Esophagus muscularis mucosa (tissue), 4 donors: ENCODE measurements around the gene AKAP6. TPM values are rescaled to one million over a fixed set of nuclear protein-coding genes. Genes with fewer than 3 reads are reported as not detected.
"Not testable (repeated sequence)": the region's sequence is repeated elsewhere in the genome, so short reads cannot be mapped to it uniquely, and the experiment has no call there.

Source experiments
- DNase-seq: peaks from one replicate; pipeline ENCODE4 v3.0.0-alpha.2; 2017; ENCODE audit errors: extremely low spot score
- H3K27ac ChIP-seq, 4 donors: fragments of 200-600 bp; sonication (generic); replicated peaks in 1 of 4; 1 replicate in 3 of 4; 2 replicates in 1 of 4; pipeline ENCODE4 v1.5.1; 2016 to 2019; ENCODE audit warnings: mild to moderate bottlenecking in 1 of 4
- H3K27me3 ChIP-seq, 4 donors: fragments of 200-600 bp; sonication (generic); one replicate each; pipeline versions ENCODE4 v1.5.1 to v1.6.0; 2016 to 2019
- H3K36me3 ChIP-seq, 4 donors: fragments of 200-600 bp; sonication (generic); one replicate each; pipeline ENCODE4 v1.5.1; 2016 to 2019
- H3K4me1 ChIP-seq, 4 donors: fragments of 200-600 bp; sonication (generic); one replicate each; pipeline ENCODE4 v1.5.1; 2016 to 2019
- H3K4me3 ChIP-seq, 4 donors: fragments of 200-600 bp; sonication (generic); 1 replicate in 2 of 4; 2 replicates in 2 of 4; pipeline ENCODE4 v1.5.1; 2016 to 2019; ENCODE audit warnings: mild to moderate bottlenecking in 4 of 4, moderate library complexity in 1 of 4
- H3K9me3 ChIP-seq, 4 donors: fragments of 200-600 bp; sonication (generic); 1 replicate in 3 of 4; 2 replicates in 1 of 4; pipeline ENCODE4 v1.5.1; 2016 to 2019
- CTCF ChIP-seq, 3 experiments: fragments of 200-600 bp in 2 of 3; fragments of 450-650 bp in 1 of 3; sonication (generic) in 2 of 3; IDR thresholded peaks; one replicate each; pipeline ENCODE4 v1.5.1; 2017 to 2019; ENCODE audit warnings: antibody characterized with exemption in 3 of 3, mild to moderate bottlenecking in 2 of 3, moderate library complexity in 1 of 3
- EP300 ChIP-seq: sonication (generic); formaldehyde crosslinking; IDR thresholded peaks from one replicate; pipeline ENCODE4 v1.6.1; 2017; ENCODE audit warnings: antibody characterized with exemption
- POLR2A ChIP-seq: fragments of 450-650 bp; IDR thresholded peaks from one replicate; pipeline ENCODE4 v1.6.1; 2017; ENCODE audit warnings: antibody characterized with exemption, moderate library complexity, mild to moderate bottlenecking, low read depth
- POLR2AphosphoS5 ChIP-seq, 2 donors: sonication (generic); formaldehyde crosslinking; IDR thresholded peaks; one replicate each; pipeline ENCODE4 v1.6.1; 2017; ENCODE audit warnings: antibody characterized with exemption in 2 of 2
- WGBS: methylation state at CpG from one replicate; pipeline ENCODE4 v1.1.5; 2018; 5-methylcytosine and 5-hydroxymethylcytosine counted together
- intact Hi-C: fragments of 100-400 bp; cut with DNase I; formaldehyde crosslinking; loops from one replicate; pipeline ENCODE4 v1.15.1; 2023
- total RNA-seq, 4 donors: library from RNA; depleted of rRNA; stranded (reverse); fragments of >200 nt; gene quantifications; one replicate each; pipeline versions ENCODE4 v1.1.0 to v1.2.1, GENCODE V29; 2016

The AKAP6 gene
- total RNA-seq, 4 donors from 2014 or later = 21.3 to 38.6 (median 31.5) TPM

GRCh38 chr14:32379447-32379846, 50.3 kb downstream of the AKAP6 start:
- Histone ChIP-seq H3K27me3 (no peaks in the 10 kb centered on the region), H3K4me3 (no peak overlapping the region), H3K27ac (no peak overlapping the region), H3K9me3 (no peaks in the 10 kb centered on the region), H3K36me3 (no peaks in the 10 kb centered on the region), H3K4me1 (no peaks in the 10 kb centered on the region)
- no peak for DNase-seq
- TF ChIP-seq EP300 (no peak), CTCF (IDR thresholded peaks at IDR 0.05) (no peak), POLR2A (no peak), POLR2AphosphoS5 (IDR thresholded peaks at IDR 0.05) (no peak)
- 69% methylated on average over 1 of the region's 1 CpG for WGBS
- intact Hi-C loops = no loop called here

- no peaks in the 10 kb centered on the region for H3K27me3 ChIP-seq
- DNase-seq = no peak
- no peak overlapping the region for H3K4me3 ChIP-seq
- no peak overlapping the region for H3K27ac ChIP-seq
- 96% methylated on average over 2 of the region's 2 CpGs for WGBS
- TF ChIP-seq CTCF (IDR thresholded peaks at IDR 0.05) (no peak), EP300 (no peak), POLR2A (no peak), POLR2AphosphoS5 (IDR thresholded peaks at IDR 0.05) (no peak)
- no peaks in the 10 kb centered on the region for H3K9me3 ChIP-seq
- no peaks in the 10 kb centered on the region for H3K4me1 ChIP-seq
- no peaks in the 10 kb centered on the region for H3K36me3 ChIP-seq
- intact Hi-C loops = no loop called here
These were observed 52.8 kb downstream of the AKAP6 start for GRCh38 chr14:32381869-32382268.

GRCh38 chr14:32382704-32383103, 53.6 kb downstream of the AKAP6 start:
- TF ChIP-seq CTCF (IDR thresholded peaks at IDR 0.05) (peak in 1 of 3 experiments; percentile 12), POLR2A (no peak), POLR2AphosphoS5 (IDR thresholded peaks at IDR 0.05) (no peak), EP300 (no peak)
- intact Hi-C loops = no loop called here
- Histone ChIP-seq H3K27me3 (no peaks in the 10 kb centered on the region), H3K9me3 (no peaks in the 10 kb centered on the region), H3K4me1 (no peaks in the 10 kb centered on the region), H3K27ac (no peak overlapping the region), H3K4me3 (no peak overlapping the region), H3K36me3 (no peaks in the 10 kb centered on the region)
- no peak for DNase-seq
- 86% methylated on average over 1 of the region's 1 CpG for WGBS

GRCh38 chr14:32383364-32384009, 54.4 kb downstream of the AKAP6 start:
- TF ChIP-seq EP300 = no peak
- TF ChIP-seq POLR2A = no peak
- no peak for TF ChIP-seq POLR2AphosphoS5 (IDR thresholded peaks at IDR 0.05)
- no peak for TF ChIP-seq CTCF (IDR thresholded peaks at IDR 0.05)
- no peaks in the 10 kb centered on the region for H3K27me3 ChIP-seq
- DNase-seq = no peak
- H3K4me3 ChIP-seq = no peak overlapping the region
- no peaks in the 10 kb centered on the region for H3K9me3 ChIP-seq
- no peaks in the 10 kb centered on the region for H3K36me3 ChIP-seq
- 97% methylated on average over 3 of the region's 3 CpGs for WGBS
- no peaks in the 10 kb centered on the region for H3K4me1 ChIP-seq
- H3K27ac ChIP-seq = no peak overlapping the region
- intact Hi-C loops = no loop called here

GRCh38 chr14:32384464-32384863, 55.4 kb downstream of the AKAP6 start:
- Histone ChIP-seq H3K9me3 (no peaks in the 10 kb centered on the region), H3K4me1 (no peaks in the 10 kb centered on the region), H3K36me3 (no peaks in the 10 kb centered on the region), H3K27ac (no peak overlapping the region), H3K4me3 (no peak overlapping the region), H3K27me3 (no peaks in the 10 kb centered on the region)
- WGBS = 90% methylated on average over 2 of the region's 2 CpGs
- intact Hi-C loops = no loop called here
- TF ChIP-seq EP300 = no peak
- no peak for TF ChIP-seq POLR2AphosphoS5 (IDR thresholded peaks at IDR 0.05)
- TF ChIP-seq CTCF (IDR thresholded peaks at IDR 0.05) = no peak
- TF ChIP-seq POLR2A = no peak
- DNase-seq = no peak

GRCh38 chr14:32387295-32387694, 58.2 kb downstream of the AKAP6 start:
- H3K27ac ChIP-seq, DNase-seq, H3K4me3 ChIP-seq, H3K9me3 ChIP-seq, intact Hi-C loops, H3K4me1 ChIP-seq, H3K36me3 ChIP-seq, H3K27me3 ChIP-seq: not testable (repeated sequence)
- 94% methylated on average over 2 of the region's 2 CpGs for WGBS
